KOPT-K1 (cell line): Measurements from ENCODE around the gene SLC7A14.
"Not testable (repeated sequence)": the region's sequence is repeated elsewhere in the genome, so short reads cannot be mapped to it uniquely, and the experiment has no call there.

Experiments
- H3K27ac ChIP-seq: fragments of 200-600 bp; sonication (generic); 2 replicates; pipeline ENCODE4 v1.5.1; 2016; ENCODE audit warnings: antibody characterized with exemption, mild to moderate bottlenecking, low read depth, low read length; ENCODE audit not compliant: poor library complexity, severe bottlenecking
- H3K36me3 ChIP-seq: fragments of 200-600 bp; sonication (generic); 2 replicates; pipeline ENCODE4 v1.5.1; 2017; ENCODE audit warnings: antibody characterized with exemption, mild to moderate bottlenecking, low read length, moderate library complexity; ENCODE audit not compliant: insufficient read depth
- H3K9me3 ChIP-seq: fragments of 200-600 bp; sonication (generic); 2 replicates; pipeline ENCODE4 v1.5.1; 2017; ENCODE audit warnings: antibody characterized with exemption, low read length, mild to moderate bottlenecking; ENCODE audit not compliant: insufficient read depth, poor library complexity, severe bottlenecking

The SLC7A14 gene

DNA sequence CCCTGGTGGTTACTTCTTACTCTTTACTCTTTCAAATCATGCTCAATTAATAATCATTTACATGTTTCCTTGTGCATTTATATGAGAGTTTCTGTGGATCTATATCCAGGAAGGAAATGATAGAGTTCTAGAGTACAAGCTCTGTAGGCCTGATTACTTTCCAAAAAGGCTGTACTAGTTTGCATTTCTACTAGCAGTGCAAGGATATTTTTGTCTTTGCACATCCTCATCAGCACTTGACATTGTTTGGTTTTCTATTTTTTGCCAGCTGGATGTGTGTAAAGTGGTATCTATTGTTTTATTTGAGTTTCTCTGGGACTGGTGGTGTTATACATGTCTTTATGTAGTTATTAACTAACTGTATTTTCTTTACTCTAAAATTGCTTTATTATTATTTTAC, 19.6 kb upstream of the SLC7A14 start:
- Histone ChIP-seq H3K9me3 (no peaks in the 10 kb centered on the region), H3K27ac (no peak overlapping the region), H3K36me3 (no peaks in the 10 kb centered on the region)

DNA sequence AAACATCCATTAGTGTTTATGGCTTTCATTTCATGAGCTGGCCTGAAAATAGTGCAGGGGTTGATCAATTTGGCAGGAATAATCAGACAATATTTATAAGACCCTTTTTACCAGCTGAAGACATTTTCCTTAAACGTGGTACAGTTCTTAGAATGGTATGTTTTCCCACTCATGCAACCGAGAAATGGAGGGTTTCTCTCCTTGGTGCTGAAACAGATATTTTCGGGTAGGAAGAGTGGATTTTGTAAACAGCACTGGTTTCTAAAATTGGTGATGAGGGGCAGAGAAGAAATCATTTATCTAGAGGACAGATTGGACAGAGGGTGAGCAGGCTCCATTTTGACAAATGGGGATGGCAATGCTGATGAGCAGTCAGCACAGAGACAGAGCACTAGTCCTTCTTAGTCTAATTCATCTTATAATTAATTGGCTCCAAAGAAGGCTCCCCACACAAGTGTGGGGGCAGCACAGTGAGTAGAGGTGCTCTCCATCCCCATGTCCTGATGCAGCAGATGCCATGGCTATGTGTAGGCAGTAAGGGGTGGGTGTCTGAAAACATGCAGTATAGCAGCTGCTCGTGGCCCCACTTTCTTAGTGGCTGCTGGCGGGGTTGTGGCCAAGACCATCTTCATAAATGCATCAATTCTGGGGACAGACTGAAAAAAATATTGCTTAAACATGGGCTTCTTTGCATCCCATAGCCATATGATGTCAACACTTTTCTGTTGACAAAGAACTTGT, 18.1 kb upstream of the SLC7A14 start:
- Histone ChIP-seq H3K27ac (no peak overlapping the region), H3K36me3 (no peaks in the 10 kb centered on the region), H3K9me3 (no peaks in the 10 kb centered on the region)

DNA sequence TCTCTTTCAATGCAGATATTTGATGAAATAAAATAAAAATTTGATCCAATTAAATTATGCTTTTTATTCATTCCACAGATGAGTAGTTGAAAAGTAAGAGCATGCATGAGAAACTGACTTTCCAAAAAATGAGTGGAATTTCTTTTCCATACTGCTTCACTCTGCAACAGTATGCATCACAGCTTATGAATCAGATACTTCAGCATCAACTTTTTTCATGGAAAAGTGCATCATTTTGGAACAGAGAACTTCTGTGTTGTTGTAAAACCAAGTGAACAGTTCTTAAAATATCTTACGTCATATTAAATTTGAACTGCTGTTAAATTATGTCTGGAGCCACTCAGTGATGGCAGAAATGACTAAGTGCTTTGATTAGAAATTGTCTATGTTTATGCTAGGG, 16.7 kb upstream of the SLC7A14 start:
- no peaks in the 10 kb centered on the region for H3K9me3 ChIP-seq
- H3K27ac ChIP-seq: no peak overlapping the region
- H3K36me3 ChIP-seq: no peaks in the 10 kb centered on the region

DNA sequence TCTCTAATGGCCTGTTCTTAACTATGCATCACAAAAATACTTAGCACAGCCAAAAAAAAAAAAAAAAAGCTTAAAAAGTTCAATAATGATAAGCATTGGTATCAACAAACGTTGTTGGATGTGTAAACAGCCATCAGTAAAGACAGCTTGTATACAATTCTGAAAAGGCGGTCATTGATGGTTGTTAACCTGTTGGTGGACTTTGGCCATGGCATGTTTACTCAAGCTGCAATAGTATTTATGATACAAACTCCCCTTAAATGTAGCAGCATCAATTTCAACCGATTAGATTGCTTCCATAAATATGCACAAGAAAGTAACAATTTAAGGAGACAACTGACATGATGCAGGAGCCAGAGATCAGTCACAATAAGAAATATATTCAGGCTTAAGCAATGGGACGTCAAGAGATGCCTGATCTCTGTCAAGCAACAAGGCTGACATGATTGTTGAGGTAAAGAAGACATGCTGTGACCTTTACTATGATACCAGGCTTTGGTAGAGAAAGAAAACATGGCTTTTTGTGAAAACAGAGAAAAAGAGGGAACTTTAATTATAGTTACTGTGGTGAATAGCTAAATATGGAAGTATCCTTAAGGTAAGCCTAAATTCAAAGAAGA, 14.2 kb upstream of the SLC7A14 start:
- Histone ChIP-seq H3K36me3 (no peaks in the 10 kb centered on the region), H3K27ac (no peak overlapping the region), H3K9me3 (no peaks in the 10 kb centered on the region)

DNA sequence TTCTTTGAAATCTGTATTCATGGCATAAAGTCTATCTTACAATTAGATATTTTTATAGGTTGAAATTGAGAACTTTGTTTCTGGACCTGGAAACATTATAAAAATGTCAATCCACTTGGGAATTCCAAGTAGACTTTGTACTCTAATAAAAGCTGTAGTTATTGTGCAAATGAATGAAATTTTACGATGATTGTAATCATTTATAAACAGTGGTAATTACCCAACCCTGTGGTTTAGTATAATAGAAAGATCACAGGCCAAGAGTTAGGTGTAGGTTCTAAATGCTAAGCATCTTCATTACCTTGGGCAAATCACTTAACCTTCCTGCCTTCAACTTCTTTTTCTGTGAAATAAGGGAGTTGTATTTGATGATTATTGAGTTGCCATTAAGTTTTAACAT, 13.2 kb upstream of the SLC7A14 start:
- no peaks in the 10 kb centered on the region for H3K36me3 ChIP-seq
- no peak overlapping the region for H3K27ac ChIP-seq
- no peaks in the 10 kb centered on the region for H3K9me3 ChIP-seq

DNA sequence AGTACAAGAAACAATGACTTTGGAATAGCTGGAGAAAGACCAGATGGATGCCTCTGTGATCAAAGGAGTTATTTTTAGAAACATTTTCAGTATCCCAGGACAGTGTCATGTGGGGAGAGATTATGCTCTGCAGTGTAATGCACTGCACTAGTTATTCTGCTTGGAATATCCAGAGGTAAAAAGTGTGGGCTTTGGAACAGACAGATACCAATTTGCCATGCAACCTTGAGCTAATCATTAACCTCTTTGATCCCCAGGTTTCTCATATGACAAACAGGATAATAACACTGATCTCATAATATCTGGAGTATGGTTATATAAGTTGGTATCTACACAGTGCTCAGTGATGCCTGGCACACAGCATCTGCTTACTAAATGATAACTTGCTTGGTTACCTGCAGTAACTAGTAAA, 12.2 kb upstream of the SLC7A14 start:
- Histone ChIP-seq H3K9me3 (no peaks in the 10 kb centered on the region), H3K36me3 (no peaks in the 10 kb centered on the region), H3K27ac (no peak overlapping the region)

DNA sequence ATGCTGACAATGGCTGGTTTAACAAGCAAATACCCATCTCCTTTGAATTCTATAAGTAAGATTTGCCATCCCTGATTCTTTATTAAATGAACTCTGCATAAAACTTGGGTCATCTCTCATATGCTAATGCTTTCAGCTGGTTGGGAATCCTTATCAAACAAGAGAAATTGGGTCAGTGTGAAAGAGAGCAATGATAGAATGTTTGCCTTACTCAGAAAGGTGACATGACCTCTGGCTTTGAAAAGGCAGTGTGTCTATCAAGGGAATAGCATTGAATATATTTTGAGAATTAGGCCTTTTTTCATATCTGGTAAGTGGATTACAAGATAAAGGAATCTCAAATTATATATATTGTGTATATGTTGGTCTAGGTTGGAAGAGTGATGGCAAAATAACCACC, 8.7 kb upstream of the SLC7A14 start:
- no peak overlapping the region for H3K27ac ChIP-seq
- no peaks in the 10 kb centered on the region for H3K36me3 ChIP-seq
- H3K9me3 ChIP-seq: no peaks in the 10 kb centered on the region

DNA sequence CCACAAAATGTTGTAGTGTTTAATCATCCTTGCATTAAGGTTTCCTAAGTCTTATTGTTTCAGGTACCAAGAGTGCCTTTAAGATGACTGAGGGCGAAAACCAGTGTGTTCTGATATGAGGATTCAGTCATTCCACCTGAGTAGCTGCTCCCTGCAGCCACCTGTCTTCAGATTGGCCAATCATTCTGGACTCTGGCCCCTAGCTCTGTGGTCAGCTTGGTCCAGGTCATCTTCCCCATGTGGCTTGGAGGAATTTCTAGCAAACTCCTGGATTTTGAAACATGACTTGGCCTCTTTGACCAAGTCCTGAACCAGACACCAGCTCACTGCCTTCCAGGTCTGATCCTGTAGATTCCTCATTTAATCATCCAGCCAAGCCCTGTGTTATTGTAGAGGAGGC, 7.8 kb upstream of the SLC7A14 start:
- Histone ChIP-seq H3K27ac (no peak overlapping the region), H3K36me3 (no peaks in the 10 kb centered on the region), H3K9me3 (no peaks in the 10 kb centered on the region)

DNA sequence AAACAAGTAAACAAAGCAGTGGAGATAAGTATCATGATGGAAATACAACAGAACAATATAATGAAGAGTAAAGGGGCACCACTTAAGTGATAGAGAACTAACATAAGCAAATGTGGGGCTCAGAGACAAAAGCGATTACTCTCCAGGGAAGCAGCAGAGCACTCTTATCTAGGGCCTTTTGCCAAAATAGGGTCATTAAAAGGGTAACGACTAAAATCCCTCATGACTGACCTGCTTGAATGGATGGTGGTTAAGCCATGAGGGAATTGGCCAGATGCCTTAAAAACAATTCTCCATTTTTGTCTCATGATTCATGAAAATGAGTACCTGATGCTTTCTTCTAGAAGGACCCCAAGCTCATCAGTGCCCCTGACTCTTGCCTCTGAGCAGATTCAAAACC, 3.2 kb upstream of the SLC7A14 start:
- H3K27ac ChIP-seq: no peak overlapping the region
- H3K9me3 ChIP-seq: peaks cover 4% of the 10 kb centered on the region
- no peaks in the 10 kb centered on the region for H3K36me3 ChIP-seq

DNA sequence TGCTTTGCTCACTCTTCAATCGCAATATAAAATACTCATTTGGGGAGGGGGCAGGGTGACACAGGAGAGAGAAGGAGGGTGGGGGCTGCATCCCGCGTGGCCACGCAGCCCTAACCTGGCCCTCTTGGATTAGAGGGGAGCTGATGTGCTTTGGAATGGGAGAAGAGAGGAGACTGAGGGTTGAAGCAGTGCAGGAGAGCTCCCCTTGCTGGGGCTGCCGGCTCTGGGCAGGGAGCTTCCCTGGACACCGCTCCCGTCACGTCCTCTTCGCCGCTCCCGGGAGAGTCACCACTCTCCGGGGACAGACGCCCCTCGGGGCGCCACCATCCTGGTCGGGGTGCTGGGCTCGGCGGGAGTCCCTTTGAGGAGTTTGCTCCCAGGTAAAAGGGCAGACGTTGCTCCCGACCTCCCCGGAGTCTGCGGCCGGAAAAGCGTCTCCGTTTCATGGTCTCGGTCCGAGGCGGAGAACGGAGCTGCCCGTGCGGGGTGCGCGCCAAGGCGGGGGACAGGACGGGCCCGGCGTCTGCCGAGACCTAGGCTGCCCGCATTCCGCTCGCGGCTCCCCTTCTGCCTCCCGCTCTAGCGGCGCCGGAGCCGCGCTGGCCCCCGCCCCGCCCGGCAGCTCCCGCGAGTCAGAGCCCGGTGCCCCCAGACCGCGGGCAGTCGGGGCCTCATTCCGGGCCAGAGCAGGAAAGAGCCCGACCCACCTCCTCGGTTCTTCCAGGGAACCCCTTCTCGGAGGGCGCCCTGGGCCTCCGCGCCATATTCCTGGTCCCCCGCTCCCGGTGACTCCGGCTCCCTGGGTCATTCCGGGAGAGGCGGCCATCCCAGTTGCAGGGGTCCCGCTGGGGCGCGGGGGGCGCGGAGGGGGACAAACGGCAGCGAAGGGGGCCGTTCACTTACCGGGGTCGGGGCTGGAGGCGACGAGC, 603 bp downstream of the SLC7A14 start:
- no peak overlapping the region for H3K27ac ChIP-seq
- no peaks in the 10 kb centered on the region for H3K36me3 ChIP-seq
- H3K9me3 ChIP-seq: peaks cover 4% of the 10 kb centered on the region

DNA sequence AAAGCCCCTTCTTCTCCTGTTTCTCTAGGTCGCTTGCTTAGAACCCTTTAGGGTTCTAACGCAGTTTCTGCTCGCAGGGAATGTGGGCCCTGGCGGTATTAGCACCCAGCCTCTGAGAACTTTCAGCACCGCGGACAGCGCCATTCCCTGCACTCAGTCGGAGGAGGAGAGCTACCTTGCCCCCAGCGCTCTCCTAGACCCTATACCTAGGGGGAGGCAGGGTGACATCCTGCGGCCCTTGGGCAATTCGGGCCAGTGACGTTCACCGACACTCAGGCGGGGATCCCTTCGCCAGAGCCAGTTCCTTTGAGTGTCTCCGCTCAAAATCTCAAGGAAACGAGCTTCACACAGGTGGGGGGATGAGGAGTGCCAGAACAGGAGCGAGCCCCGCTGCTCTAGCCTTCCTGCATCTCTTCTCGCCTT, 1.3 kb downstream of the SLC7A14 start:
- no peak overlapping the region for H3K27ac ChIP-seq
- H3K36me3 ChIP-seq: no peaks in the 10 kb centered on the region

DNA sequence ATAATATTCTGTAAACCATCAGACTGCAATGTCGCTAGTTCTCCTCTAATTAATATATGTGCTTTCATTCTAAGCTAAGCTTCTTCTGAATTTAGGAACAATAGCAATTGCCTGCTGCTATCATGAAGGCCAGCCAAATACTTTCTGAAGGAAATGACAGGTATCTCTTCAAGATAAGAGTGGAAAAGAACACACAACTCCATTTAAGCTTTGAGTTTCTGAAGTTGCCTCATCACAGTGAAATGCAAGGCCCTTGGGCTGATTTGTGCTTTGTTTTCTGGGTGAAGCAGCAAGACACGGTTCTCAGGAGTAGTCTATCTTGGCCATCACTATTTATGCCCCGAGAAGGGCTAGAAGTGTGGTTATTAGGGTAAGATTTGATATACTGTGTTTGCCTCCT, 6.2 kb downstream of the SLC7A14 start:
- peaks cover 3% of the 10 kb centered on the region for H3K9me3 ChIP-seq
- no peak overlapping the region for H3K27ac ChIP-seq
- H3K36me3 ChIP-seq: no peaks in the 10 kb centered on the region

More for the DNA sequence above, 1.3 kb downstream of the SLC7A14 start:
- H3K9me3 ChIP-seq: peaks cover 4% of the 10 kb centered on the region

DNA sequence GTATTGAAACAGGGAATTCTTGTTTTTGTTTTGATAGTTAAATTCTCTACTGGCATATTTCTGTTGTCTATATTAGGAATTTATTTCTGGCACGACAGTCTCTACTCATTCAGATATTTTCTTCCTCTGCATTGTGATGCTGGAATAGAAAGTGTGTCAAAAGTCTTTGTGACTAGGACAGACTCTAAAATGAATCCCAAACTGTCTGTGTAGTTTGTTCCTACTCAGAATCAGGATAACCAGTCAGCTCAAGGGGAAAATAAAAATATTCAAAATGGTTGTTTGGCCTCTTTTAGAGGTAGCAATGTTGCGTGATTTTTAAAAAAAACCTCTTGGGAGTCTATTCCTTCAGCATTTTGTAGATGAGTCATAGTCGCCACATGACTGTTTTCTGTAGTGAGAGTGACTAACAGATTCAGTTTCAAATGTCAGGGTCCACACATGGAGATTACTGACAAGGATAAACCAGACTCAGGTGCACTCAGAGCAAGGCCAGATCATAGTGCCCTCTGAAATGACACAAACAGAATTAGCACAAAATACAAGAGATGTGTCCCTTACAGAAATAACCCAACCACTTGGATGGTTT, 13.1 kb downstream of the SLC7A14 start:
- H3K9me3 ChIP-seq: no peaks in the 10 kb centered on the region
- no peaks in the 10 kb centered on the region for H3K36me3 ChIP-seq
- no peak overlapping the region for H3K27ac ChIP-seq

DNA sequence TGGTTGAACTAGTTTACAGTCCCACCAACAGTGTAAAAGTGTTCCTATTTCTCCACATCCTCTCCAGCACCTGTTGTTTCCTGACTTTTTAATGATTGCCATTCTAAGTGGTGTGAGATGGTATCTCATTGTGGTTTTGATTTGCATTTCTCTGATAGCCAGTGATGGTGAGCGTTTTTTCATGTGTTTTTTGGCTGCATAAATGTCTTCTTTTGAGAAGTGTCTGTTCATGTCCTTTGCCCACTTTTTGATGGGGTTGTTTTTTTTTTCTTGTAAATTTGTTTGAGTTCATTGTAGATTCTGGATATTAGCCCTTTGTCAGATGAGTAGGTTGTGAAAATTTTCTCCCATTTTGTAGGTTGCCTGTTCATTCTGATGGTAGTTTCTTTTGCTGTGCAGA, 18.3 kb downstream of the SLC7A14 start:
- H3K27ac ChIP-seq, H3K36me3 ChIP-seq, H3K9me3 ChIP-seq: not testable (repeated sequence)

DNA sequence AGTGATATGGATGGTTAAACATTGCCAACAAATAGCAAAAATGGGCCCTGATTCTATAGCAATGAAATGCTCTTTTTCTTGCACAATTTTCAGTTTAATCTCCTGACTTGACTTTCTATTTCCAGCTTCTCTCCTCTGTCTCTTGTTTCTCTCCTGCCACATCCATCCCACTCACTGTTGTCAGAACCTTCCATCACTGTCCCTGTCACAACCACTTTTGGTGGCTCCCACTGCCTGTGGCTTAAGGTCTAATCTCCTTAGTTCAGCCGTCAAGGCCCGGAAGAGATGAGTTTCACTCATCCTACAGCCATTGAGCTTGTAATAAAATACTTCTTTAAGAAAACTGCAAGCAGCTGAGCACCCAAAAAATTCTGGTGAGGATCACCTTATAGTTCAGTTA, 19.5 kb downstream of the SLC7A14 start:
- H3K27ac ChIP-seq: no peak overlapping the region

More for the DNA sequence above, 19.5 kb downstream of the SLC7A14 start:
- H3K9me3 ChIP-seq: no peaks in the 10 kb centered on the region
- no peaks in the 10 kb centered on the region for H3K36me3 ChIP-seq
